Measurements from ENCODE around the gene TTC24.

The TTC24 gene

DNA sequence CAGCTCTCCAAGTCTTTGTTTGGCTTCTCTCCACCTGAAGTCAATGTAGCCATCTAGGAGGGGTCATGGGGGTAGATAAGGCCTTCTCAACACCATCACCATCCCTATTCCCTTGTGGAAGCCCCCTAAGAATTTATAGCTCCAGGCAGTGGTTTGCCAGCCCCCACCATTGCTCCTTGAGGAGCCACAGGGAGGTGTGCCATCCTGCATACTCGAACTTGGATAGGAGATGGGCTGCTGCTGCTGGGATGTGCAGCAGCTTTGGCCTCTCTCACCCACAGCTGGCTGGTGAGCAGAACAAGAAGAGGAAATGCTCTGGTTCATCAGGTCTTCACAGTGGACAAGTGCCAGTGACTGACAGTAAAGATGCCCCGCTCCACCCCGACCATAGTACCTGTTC, 16.9 kb downstream of the TTC24 start:
- DNase-seq (ENCODE audit: low spot score), result no peak
- TF ChIP-seq, protein P1, sequence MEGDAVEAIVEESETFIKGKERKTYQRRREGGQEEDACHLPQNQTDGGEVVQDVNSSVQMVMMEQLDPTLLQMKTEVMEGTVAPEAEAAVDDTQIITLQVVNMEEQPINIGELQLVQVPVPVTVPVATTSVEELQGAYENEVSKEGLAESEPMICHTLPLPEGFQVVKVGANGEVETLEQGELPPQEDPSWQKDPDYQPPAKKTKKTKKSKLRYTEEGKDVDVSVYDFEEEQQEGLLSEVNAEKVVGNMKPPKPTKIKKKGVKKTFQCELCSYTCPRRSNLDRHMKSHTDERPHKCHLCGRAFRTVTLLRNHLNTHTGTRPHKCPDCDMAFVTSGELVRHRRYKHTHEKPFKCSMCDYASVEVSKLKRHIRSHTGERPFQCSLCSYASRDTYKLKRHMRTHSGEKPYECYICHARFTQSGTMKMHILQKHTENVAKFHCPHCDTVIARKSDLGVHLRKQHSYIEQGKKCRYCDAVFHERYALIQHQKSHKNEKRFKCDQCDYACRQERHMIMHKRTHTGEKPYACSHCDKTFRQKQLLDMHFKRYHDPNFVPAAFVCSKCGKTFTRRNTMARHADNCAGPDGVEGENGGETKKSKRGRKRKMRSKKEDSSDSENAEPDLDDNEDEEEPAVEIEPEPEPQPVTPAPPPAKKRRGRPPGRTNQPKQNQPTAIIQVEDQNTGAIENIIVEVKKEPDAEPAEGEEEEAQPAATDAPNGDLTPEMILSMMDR (IDR thresholded peaks at IDR 0.05), result no peak
- Histone ChIP-seq H3K27ac (no peak overlapping the region), H3K4me3 (no peak overlapping the region)

DNA sequence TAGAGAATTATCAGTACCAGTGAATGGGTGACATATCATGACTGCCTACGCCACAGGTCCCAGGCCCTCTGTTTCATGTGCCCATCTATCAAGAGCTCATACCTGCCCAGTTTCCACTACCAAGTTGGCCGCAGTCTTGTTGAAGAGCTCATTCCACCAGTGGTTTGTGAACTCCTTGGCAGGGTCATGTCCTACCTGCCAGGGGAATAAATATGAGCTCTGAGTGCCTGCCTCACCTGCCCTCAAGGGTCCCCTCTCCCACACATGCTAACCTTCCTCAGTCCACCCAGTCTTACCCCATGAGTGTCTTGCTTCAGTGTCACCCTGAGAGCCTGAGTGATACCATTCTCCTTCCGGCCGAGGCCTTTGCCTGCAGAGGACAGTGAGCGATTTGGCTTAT, 18.6 kb downstream of the TTC24 start:
- H3K27ac ChIP-seq, result no peak overlapping the region
- DNase-seq (ENCODE audit: low spot score), result no peak
- TF ChIP-seq, protein P1 (IDR thresholded peaks at IDR 0.05), result no peak
- H3K4me3 ChIP-seq, result no peak overlapping the region

DNA sequence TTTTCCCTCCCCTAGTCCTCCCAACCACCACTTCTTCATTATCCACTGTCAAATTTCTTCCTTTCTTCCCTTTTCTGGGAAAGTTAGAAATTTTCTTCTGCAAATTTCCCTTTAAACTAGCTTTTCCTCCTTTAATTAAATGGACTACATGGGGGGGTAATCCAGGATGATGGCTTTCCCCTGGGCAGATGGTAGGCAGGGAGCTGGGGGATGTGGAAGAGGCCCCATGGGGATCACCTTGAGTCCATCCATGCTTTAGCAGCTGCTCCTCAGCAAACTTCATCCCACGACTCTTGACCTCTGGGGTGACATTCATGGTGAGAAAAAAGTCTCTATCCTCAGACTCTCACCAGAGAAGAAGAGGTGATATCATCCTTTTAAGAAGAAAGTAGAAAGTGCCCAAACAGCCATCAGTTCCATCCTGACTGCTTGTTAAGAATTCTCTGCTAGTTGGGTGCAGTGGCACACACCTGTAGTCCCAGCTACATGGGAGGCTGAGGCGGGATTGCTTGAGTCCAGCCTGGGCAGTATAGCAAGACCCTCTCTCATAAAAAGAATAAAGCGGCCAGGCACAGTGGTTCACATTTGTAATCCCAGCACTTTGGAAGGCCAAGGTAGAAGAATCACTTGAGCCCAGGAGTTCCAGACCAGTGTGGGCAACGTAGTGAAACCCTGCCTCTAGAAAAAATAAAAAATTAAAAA, 19.4 kb downstream of the TTC24 start:
- no peak for DNase-seq (ENCODE audit: low spot score)
- TF ChIP-seq, protein P1 (IDR thresholded peaks at IDR 0.05), result no peak

DNA sequence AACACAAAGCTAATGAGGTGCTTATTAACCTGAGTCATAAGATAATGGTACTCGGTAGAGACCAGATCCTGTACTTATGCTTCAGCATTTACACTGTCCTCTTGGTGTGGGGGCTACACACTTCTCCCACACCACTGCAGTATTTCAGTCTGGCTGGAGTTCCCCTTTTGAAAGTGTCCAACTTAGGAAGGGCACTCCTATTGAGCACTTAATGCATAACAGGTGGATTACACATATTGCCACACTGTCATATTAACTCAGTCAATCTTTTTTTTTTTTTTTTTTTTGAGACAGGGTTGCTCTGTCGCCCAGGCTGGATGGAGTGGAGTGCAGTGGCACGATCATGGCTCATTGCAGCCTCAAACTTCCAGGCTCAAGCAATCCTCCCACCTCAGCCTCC, 20.3 kb downstream of the TTC24 start:
- Histone ChIP-seq H3K27ac (no peak overlapping the region), H3K4me3 (no peak overlapping the region)
- no peak for DNase-seq (ENCODE audit: low spot score)
- TF ChIP-seq, protein P1 (IDR thresholded peaks at IDR 0.05), result no peak

More for the DNA sequence above, 19.4 kb downstream of the TTC24 start:
- Histone ChIP-seq H3K27ac (no peak overlapping the region), H3K4me3 (no peak overlapping the region)

DNA sequence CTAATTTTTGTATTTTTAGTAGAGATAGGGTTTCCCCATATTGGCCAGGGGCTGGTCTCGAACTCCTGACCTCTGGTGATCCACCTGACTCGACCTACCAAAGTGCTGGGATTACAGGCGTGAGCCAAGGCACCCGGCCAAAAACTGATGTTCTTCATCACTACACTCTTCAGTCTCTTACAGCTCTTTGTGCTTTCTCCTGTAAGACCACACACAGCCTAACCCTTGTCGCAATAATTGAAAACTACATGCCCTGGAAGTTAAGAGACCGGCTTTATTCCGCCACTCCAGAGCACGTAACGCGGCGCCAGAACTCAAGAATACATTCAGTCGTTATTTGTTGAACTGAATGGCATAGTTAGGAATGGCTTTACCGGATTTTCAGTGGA, 21.2 kb downstream of the TTC24 start:
- peak overlapping the region; percentile 77 for H3K4me3 ChIP-seq
- TF ChIP-seq, protein P1 (IDR thresholded peaks at IDR 0.05), result no peak
- H3K27ac ChIP-seq, result peak overlapping the region in 1 of 2 donors; percentile 75
- no peak for DNase-seq (ENCODE audit: low spot score)

DNA sequence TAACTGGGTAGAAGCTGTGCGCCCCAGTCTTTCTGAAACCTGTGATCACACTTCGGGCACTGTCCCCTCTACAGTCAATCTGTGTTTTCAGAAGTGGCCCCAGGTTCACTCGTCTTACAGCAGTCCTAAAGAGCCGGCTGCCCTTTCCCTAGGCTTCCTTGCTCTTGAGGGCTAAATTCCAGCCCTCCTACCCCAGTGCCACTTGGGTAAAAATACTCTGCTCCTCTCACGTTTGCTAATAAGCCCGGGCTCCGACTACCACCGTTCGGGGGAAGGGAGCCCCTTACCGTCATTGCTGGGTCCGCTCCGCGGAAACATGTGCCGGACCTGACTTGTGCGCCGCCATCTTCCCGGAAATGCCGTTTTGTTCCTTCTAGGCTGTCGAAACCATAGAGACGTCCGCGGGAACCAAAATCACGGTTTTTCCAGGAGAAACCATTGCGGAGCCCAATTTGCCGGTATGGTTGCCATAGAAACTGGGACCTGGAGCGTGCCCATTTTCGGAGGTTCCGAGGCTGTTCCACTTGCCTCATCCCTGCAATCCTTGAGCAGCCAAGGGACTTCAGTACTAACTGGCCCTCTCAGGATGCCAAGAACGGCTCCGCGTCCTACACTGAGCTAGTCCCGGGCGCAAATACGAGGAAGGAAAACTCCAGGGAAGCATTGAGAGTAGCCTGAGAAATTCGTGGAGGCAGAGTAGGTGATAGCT, 21.8 kb downstream of the TTC24 start, which contains the start of gene GPATCH4:
Gene GPATCH4, minus strand, starts transcription at position 358 of the 709 bp plus-strand sequence.
- Histone ChIP-seq H3K27ac (peak within 1 kb of the TSS; percentile 69 to 75), H3K4me3 (peak within 1 kb of the TSS; percentile 77)
- peak; percentile 91 for DNase-seq (ENCODE audit: low spot score)
- TF ChIP-seq, protein P1 (IDR thresholded peaks at IDR 0.05), result no peak

DNA sequence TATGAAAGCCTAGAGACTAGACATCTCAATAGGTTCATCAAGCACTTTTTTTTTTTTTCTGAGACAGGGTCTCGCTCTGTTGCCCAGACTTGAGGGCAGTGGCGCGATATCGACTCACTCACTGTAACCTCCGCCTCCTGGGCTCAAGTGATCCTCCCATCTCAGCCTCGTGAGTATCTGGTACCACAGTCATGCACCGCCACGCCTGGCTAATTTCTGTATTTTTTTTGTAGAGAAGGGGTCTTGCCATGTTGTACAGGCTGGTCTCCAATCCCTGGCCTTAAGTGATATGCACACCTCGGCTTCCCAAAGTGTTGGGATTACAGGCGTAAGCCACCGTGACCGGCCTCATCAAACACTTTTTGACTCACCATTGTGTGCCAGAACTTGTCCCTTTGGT, 22.4 kb downstream of the TTC24 start:
- peak overlapping the region; percentile 77 for H3K4me3 ChIP-seq
- TF ChIP-seq, protein P1 (IDR thresholded peaks at IDR 0.05), result no peak

More for the DNA sequence above, 22.4 kb downstream of the TTC24 start:
- H3K27ac ChIP-seq, result peak overlapping the region; percentile 69 to 75
- DNase-seq (ENCODE audit: low spot score), result no peak

All from coronary artery (tissue), 2 donors.